HuH-7.5 (cell line): ENCODE results near the gene CENPP.
"Not testable (repeated sequence)": the region's sequence is repeated elsewhere in the genome, so short reads cannot be mapped to it uniquely, and the experiment has no call there.

Experiments used
- DNase-seq: peaks from one replicate; pipeline ENCODE4 v3.0.0; 2011; ENCODE audit warnings: low spot score

The CENPP gene

GRCh38 chr9:92381775-92382174 lies 56.0 kb downstream of the CENPP start:
- DNase-seq: no peak

GRCh38 chr9:92384375-92384774 lies 58.6 kb downstream of the CENPP start:
- no peak for DNase-seq

- no peak for DNase-seq
Observed at GRCh38 chr9:92385001-92385400, 59.2 kb downstream of the CENPP start.

DNA sequence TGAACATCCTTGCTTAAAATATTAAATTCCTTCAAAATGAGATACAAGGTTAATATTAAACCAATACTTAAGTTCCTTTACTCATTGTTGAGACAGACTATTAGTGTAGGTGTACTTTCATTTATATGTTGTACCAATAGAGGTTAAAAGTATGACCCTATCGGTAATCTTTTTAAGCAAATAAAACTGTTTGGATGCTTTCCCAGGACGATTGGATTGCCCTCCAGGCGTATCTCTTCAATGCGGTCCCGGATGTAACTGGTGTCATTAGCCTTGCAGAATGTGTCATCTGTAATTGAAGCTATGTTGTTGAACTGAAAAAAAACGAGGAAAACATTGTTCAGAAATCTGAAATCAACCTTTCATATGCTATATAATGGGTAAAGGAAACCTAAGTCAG lies 59.7 kb downstream of the CENPP start:
- DNase-seq: no peak

DNA sequence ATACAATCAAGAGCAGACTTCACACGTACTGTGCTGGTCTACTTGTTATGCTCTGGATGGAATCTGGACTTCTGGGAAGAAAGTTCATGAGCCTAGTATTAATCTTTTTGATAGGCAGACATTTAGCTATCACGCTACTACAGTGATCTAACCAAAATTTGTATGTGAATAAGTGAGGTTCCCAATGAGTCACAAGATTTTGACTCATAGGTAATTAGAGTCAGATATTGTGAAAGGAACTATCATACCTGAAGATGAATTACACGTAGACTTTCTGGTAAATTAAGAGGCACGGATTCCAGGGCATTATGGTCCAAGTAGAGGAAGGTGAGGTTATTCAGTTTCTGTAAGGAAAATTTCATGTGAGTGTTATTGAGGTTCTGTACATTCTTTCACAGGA lies 60.2 kb downstream of the CENPP start:
- DNase-seq: no peak

- no peak for DNase-seq
Observed at GRCh38 chr9:92392690-92393089, 66.9 kb downstream of the CENPP start.

- no peak for DNase-seq
Observed at GRCh38 chr9:92393686-92394085, 67.9 kb downstream of the CENPP start.

- DNase-seq: no peak
Observed at GRCh38 chr9:92395617-92396016, 69.9 kb downstream of the CENPP start.

DNA sequence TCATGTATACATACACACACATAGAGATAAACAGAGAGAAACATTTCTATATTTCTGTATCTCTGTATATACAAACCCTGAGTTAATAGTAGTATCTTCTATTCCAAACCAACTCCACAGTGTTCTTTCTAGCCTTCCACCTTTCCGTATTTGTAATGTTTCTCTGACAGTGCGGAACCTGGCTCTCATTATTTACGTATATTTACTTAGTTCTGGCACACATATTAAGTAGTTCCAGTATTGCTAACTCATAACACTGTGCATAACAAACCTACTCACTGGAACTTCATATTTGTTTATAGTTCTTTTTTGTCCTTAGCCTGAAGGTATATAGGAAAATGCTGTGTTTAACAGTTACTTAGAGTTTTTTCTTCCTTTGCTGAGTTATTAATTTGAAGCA lies 72.1 kb downstream of the CENPP start:
- DNase-seq: no peak

GRCh38 chr9:92402360-92402759 lies 76.6 kb downstream of the CENPP start:
- DNase-seq: no peak

GRCh38 chr9:92402826-92403745 lies 77.3 kb downstream of the CENPP start:
- DNase-seq: no peak

GRCh38 chr9:92404042-92404836 lies 78.5 kb downstream of the CENPP start, which contains the start of gene OGN:
OGN (minus strand) TSS chr9:92404578; CDS start chr9:92403407, 1,171 bp downstream.
- no peak for DNase-seq

DNA sequence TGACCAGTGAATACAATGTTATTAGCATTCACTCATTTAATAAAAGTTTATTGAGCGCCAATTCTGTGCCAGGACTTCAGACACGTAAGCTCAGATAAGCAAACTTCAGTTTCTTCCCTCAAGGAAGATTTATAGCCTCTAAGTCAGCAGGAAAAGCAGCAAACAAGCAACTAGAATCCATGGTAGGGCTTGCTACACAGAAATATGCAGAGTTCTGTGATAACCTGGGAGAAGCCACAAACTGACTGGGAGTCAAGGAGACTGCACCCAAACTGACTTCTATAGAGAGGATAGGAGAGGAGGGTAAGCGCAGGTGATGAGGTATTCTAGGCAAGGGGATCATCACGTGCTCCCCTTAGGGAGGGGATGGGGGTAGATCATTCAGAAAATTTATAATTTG lies 80.1 kb downstream of the CENPP start:
- DNase-seq: no peak

GRCh38 chr9:92406477-92406876 lies 80.7 kb downstream of the CENPP start:
- DNase-seq: no peak

GRCh38 chr9:92407818-92408217 lies 82.1 kb downstream of the CENPP start:
- DNase-seq: no peak

GRCh38 chr9:92408747-92409478 lies 83.2 kb downstream of the CENPP start:
- DNase-seq: no peak

- DNase-seq: not testable (repeated sequence)
Observed at GRCh38 chr9:92411157-92411556, 85.4 kb downstream of the CENPP start.

GRCh38 chr9:92414566-92414965 lies 88.8 kb downstream of the CENPP start:
- DNase-seq: no peak

DNA sequence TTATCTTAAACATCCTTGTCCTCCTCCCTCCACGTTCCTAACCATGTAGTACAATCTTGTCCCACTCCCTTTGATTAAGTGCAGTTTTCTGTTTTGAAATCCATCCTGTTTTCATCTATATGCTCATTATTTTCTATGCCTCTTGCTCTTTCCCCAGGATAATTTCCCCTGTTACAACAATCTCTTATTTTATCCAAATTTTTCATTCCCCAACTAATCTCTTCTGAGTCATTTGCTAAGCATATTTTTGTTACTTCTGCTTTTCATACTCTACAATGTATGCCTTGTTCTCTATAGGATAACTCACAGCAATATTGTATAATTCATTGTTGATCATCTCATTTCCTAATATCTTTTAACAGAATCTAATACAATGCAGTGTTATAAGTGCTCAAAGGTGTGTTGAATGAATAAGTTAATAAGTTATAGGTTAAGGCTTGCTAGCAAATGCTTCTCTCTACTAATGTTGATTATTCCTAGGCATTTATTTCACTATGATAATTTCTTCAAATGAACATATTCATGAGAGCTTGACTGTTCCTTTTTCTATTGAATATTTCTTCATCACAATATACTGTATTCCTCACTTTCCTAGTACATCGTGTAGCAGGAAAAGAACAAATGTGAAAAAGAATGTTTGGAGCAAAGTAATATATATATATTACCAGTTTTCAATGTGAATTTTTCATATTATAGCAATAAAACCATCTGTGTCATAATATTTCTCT lies 97.0 kb downstream of the CENPP start:
- DNase-seq: no peak

DNA sequence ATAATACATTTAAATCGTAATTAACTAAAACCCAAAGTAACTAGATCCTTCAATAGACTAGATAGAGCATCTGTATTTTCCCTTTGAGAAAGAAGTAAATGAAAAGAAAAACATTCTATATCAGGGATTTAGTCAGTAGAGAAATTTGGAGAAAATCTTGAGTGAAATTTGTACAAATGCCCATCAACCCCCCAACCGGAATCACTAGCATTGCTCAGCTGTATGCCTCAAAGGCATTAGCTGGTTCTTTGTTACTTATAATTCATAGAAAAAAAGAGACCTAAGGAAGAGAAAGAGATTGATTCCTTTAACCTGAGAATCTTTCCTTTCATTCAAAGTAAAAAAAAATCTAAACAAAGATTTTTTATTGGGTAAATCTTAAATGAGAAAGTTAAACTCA lies 97.9 kb downstream of the CENPP start:
- DNase-seq: no peak

GRCh38 chr9:92424340-92424739 lies 98.6 kb downstream of the CENPP start, which contains the start of gene OMD:
OMD (minus strand) TSS chr9:92424471; CDS start chr9:92417558, 6,913 bp downstream.
- no peak for DNase-seq

DNA sequence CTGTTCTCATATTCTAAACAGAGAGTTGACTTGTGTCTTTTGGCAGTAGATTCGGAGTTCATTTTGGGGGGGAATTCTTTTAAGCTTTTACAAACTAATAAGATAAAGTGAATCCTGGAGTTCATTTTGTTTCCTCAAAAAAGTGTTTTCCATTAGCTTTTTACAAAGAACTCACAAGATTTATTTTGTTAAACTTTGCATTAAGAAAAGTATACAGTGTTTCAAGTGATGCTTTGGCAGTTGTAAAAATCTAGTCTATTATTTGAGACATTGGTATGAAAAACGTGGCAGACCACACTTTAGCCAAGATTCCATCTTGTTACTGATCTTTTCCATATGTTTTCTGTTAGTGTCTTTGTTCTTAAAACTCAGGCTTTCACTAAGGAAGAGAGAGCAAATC lies 99.7 kb downstream of the CENPP start:
- DNase-seq: no peak
